IMR-90 (cell line): ENCODE results near the gene LMNTD2. TPM values are rescaled to one million over a fixed set of nuclear protein-coding genes. Genes with fewer than 3 reads are reported as not detected.

Experiments
- ATAC-seq: fragments of 200-7000 bp; cut with Tn5 transposase; 2 replicates; pipeline ENCODE4 v1.9.1; 2020; ENCODE audit warnings: low read depth, mild to moderate bottlenecking, moderate library complexity
- BruUV-seq: library from RNA; stranded (reverse); fragments of 400-500 nt; replicated peaks from 2 replicates; lab custom pipeline; 2021; lab: Mats Ljungman, UMichigan
- CTCF ChIA-PET: fragments of 300-600 bp; formaldehyde crosslinking; extraction: SDS; loops from one replicate; lab custom pipeline; 2021; ENCODE audit warnings: antibody characterized with exemption; lab: Yijun Ruan, JAX
- POLR2A ChIA-PET: fragments of 300-600 bp; sonication (Branson Sonifier 250); formaldehyde crosslinking; loops from one replicate; lab custom pipeline; 2022; ENCODE audit warnings: antibody characterized with exemption; ENCODE audit not compliant: unreplicated experiment; lab: Charles Lee
- DNase-seq: peaks from one replicate; pipeline ENCODE4 v3.0.0; 2013
- H2AFZ ChIP-seq: replicated peaks from 2 replicates; pipeline ENCODE3; 2013; ENCODE audit warnings: low read length, mild to moderate bottlenecking; ENCODE audit not compliant: poor library complexity
- H2AK5ac ChIP-seq: 2 replicates; pipeline ENCODE4 v1.6.1; 2013; ENCODE audit warnings: low read depth, low read length, inconsistent platforms
- H2AK9ac ChIP-seq: replicated peaks from 2 replicates; pipeline ENCODE3; 2013; ENCODE audit warnings: mild to moderate bottlenecking, low read depth, low read length, moderate library complexity; ENCODE audit not compliant: poor library complexity
- H2BK120ac ChIP-seq: 2 replicates; pipeline ENCODE4 v1.6.1; 2013; ENCODE audit warnings: low read depth, low read length, inconsistent platforms
- H2BK15ac ChIP-seq: 3 replicates; pipeline ENCODE4 v1.6.1; 2013; ENCODE audit warnings: low read depth, low read length, inconsistent platforms
- H2BK20ac ChIP-seq: 2 replicates; pipeline ENCODE4 v1.6.1; 2013; ENCODE audit warnings: low read depth, mild to moderate bottlenecking, inconsistent platforms, low read length, moderate library complexity
- H2BK5ac ChIP-seq: 2 replicates; pipeline ENCODE4 v1.6.1; 2013; ENCODE audit warnings: mild to moderate bottlenecking, low read depth, low read length, inconsistent platforms; ENCODE audit not compliant: poor library complexity, severe bottlenecking
- H3K14ac ChIP-seq: replicated peaks from 2 replicates; pipeline ENCODE4 v1.6.1; 2013; ENCODE audit warnings: low read depth, low read length, inconsistent platforms
- H3K18ac ChIP-seq: 2 replicates; pipeline ENCODE4 v1.6.1; 2013; ENCODE audit warnings: low read depth, low read length, control low read depth
- H3K23ac ChIP-seq: 2 replicates; pipeline ENCODE4 v1.6.1; 2013; ENCODE audit warnings: low read depth, low read length, inconsistent platforms
- H3K27ac ChIP-seq: 2 replicates; pipeline ENCODE4 v1.5.1; 2013; ENCODE audit warnings: mild to moderate bottlenecking, control low read depth, low read length; ENCODE audit not compliant: insufficient read depth
- H3K27me3 ChIP-seq: 2 replicates; pipeline ENCODE4 v1.6.1; 2013; ENCODE audit warnings: low read length; ENCODE audit not compliant: control insufficient read depth, insufficient read depth
- H3K36me3 ChIP-seq: 2 replicates; pipeline ENCODE4 v1.6.1; 2013; ENCODE audit warnings: low read length, mixed read lengths; ENCODE audit not compliant: control insufficient read depth, insufficient read depth
- H3K4ac ChIP-seq: 2 replicates; pipeline ENCODE4 v1.6.1; 2013; ENCODE audit warnings: low read depth, low read length, inconsistent platforms
- H3K4me1 ChIP-seq: 2 replicates; pipeline ENCODE4 v1.6.1; 2013; ENCODE audit warnings: low read length, mixed read lengths; ENCODE audit not compliant: control insufficient read depth, insufficient read depth
- H3K4me2 ChIP-seq: 2 replicates; pipeline ENCODE4 v1.6.1; 2013; ENCODE audit warnings: low read depth, mild to moderate bottlenecking, control low read depth, low read length, moderate library complexity
- H3K4me3 ChIP-seq: 2 replicates; pipeline ENCODE4 v1.5.1; 2013; ENCODE audit warnings: low read depth, mild to moderate bottlenecking, control low read depth, low read length, moderate library complexity; ENCODE audit not compliant: insufficient read depth
- H3K56ac ChIP-seq: 2 replicates; pipeline ENCODE4 v1.6.1; 2013; ENCODE audit warnings: low read length, inconsistent platforms; ENCODE audit not compliant: insufficient read depth; ENCODE audit errors: extremely low read depth
- H3K79me1 ChIP-seq, 2 experiments: 2 replicates each; pipeline ENCODE4 v1.6.1; 2013; ENCODE audit warnings: low read length in 2 of 2, inconsistent platforms in 1 of 2, low read depth in 1 of 2
- H3K9ac ChIP-seq: 2 replicates; pipeline ENCODE4 v1.6.1; 2013; ENCODE audit warnings: low read depth, low read length, control low read depth
- H3K9me1 ChIP-seq: 2 replicates; pipeline ENCODE4 v1.6.1; 2013; ENCODE audit warnings: low read length, inconsistent platforms; ENCODE audit not compliant: insufficient read depth
- H3K9me3 ChIP-seq: 2 replicates; pipeline ENCODE4 v1.6.1; 2013; ENCODE audit warnings: low read length; ENCODE audit not compliant: control insufficient read depth, insufficient read depth
- H4K20me1 ChIP-seq: 2 replicates; pipeline ENCODE4 v1.6.1; 2013; ENCODE audit warnings: low read length, inconsistent platforms; ENCODE audit not compliant: insufficient read depth
- H4K5ac ChIP-seq: 2 replicates; pipeline ENCODE4 v1.6.1; 2013; ENCODE audit warnings: mild to moderate bottlenecking, low read depth, low read length, control low read depth
- H4K8ac ChIP-seq, 2 experiments: 2 replicates each; pipeline ENCODE4 v1.6.1; 2013; ENCODE audit warnings: low read depth in 2 of 2, low read length in 2 of 2, control low read depth in 1 of 2, inconsistent platforms in 1 of 2
- H4K91ac ChIP-seq: 2 replicates; pipeline ENCODE4 v1.6.1; 2013; ENCODE audit warnings: low read depth, low read length, inconsistent platforms; ENCODE audit not compliant: insufficient read depth
- CEBPB ChIP-seq: IDR thresholded peaks from 2 replicates; pipeline ENCODE4 v1.6.1; 2012; ENCODE audit warnings: low read depth, low read length, improper control_type of control experiment
- CHD1 ChIP-seq: IDR thresholded peaks from 2 replicates; pipeline ENCODE4 v1.6.1; 2012; ENCODE audit warnings: low read depth, low read length, improper control_type of control experiment
- ELK1 ChIP-seq: fragments of 150-350 bp; IDR thresholded peaks from 2 replicates; pipeline ENCODE4 v1.6.1; 2016; ENCODE audit warnings: low read depth, mild to moderate bottlenecking, low read length, moderate library complexity, borderline replicate concordance
- FOS ChIP-seq: fragments of 150-350 bp; IDR thresholded peaks from 2 replicates; pipeline ENCODE4 v1.6.1; 2016; ENCODE audit warnings: low read depth, low read length
- MAFK ChIP-seq: IDR thresholded peaks from 2 replicates; pipeline ENCODE4 v1.6.1; 2012; ENCODE audit warnings: low read depth, low read length, improper control_type of control experiment
- NFE2L2 ChIP-seq: fragments of 150-350 bp; IDR thresholded peaks from 2 replicates; pipeline ENCODE4 v1.6.1; 2016; ENCODE audit warnings: low read depth, mild to moderate bottlenecking, low read length
- POLR2A ChIP-seq: IDR thresholded peaks from 2 replicates; pipeline ENCODE4 v1.6.1; 2012; ENCODE audit warnings: mild to moderate bottlenecking, low read depth, low read length
- RAD21 ChIP-seq: IDR thresholded peaks from 2 replicates; pipeline ENCODE4 v1.6.1; 2012; ENCODE audit warnings: low read length, improper control_type of control experiment
- RCOR1 ChIP-seq: IDR thresholded peaks from 2 replicates; pipeline ENCODE4 v1.6.1; 2012; ENCODE audit warnings: mild to moderate bottlenecking, low read length, improper control_type of control experiment; ENCODE audit not compliant: insufficient replicate concordance
- SMC3 ChIP-seq: fragments of 150-350 bp; IDR thresholded peaks from 2 replicates; pipeline ENCODE4 v1.6.1; 2016; ENCODE audit warnings: low read depth, mild to moderate bottlenecking, antibody characterized with exemption, low read length, moderate library complexity
- USF2 ChIP-seq: fragments of 150-350 bp; IDR thresholded peaks from 2 replicates; pipeline ENCODE4 v1.6.1; 2017; ENCODE audit warnings: mild to moderate bottlenecking, antibody characterized with exemption, low read length, low read depth
- WGBS, 2 experiments: methylation state at CpG; one replicate each; pipeline versions ENCODE4 v1.1.5 to v1.1.7; 2013; ENCODE audit warnings: missing lambda C conversion rate in 2 of 2; ENCODE audit not compliant: insufficient read length in 1 of 2; ENCODE audit errors: extremely low coverage in 2 of 2; 5-methylcytosine and 5-hydroxymethylcytosine counted together
- dilution Hi-C: fragments of 300-500 bp; cut with HindIII; formaldehyde crosslinking; loops from one replicate; pipeline ENCODE4 v1.14.3; 2018; ENCODE audit warnings: low sequenced_read_pairs; ENCODE audit not compliant: unreplicated experiment
- in situ Hi-C: fragments of 300-500 bp; cut with MboI; formaldehyde crosslinking; loops from 3 replicates; pipeline ENCODE4 v1.14.3; 2019; ENCODE audit warnings: low sequenced_read_pairs, inconsistent platforms, mixed read lengths
- intact Hi-C: fragments of 100-400 bp; cut with micrococcal nuclease; formaldehyde crosslinking; loops from 2 replicates; pipeline ENCODE4 v1.10.0; 2022
- polyA plus RNA-seq, 3 experiments: library from polyadenylated mRNA; depleted of rRNA; stranded (reverse); fragments of >200 nt; gene quantifications; 2 replicates each; pipeline ENCODE4 v1.2.3, GENCODE V29; 2012; ENCODE audit warnings: low replicate concordance in 1 of 3
- total RNA-seq: library from RNA; depleted of rRNA; stranded (reverse); fragments of >200 nt; gene quantifications from 2 replicates; pipeline ENCODE4 v1.2.3, GENCODE V29; 2012

Gene LMNTD2
- total and polyA plus RNA-seq, 2 of the 4 experiments (the other 2 are of a cell fraction): 0.18 to 1.3 TPM

- no peak overlapping the region for H3K14ac ChIP-seq
- intact Hi-C loops (no loop called here), in situ Hi-C loops (no loop called here), dilution Hi-C loops (no loop called here)
- H3K4me3 ChIP-seq: no peak overlapping the region
- no peak overlapping the region for H2BK20ac ChIP-seq
- H2BK15ac ChIP-seq: no peak overlapping the region
- H3K9me3 ChIP-seq: no peaks in the 10 kb centered on the region
- no peak overlapping the region for H3K56ac ChIP-seq
- H3K4me1 ChIP-seq: peaks cover 10% of the 10 kb centered on the region
- WGBS, 2 experiments: 91% methylated on average over 6 of the region's 20 CpGs; no CpG with 5 or more reads in 1 of the 2 experiments
- no peak overlapping the region for H4K8ac ChIP-seq
- no peak overlapping the region for H3K23ac ChIP-seq
- no TSS peak for BruUV-seq
- H3K27ac ChIP-seq: no peak overlapping the region
- no peak overlapping the region for H2AK5ac ChIP-seq
- H3K4ac ChIP-seq: no peak overlapping the region
- no peak for ATAC-seq
- ChIA-PET POLR2A (no interaction called here), CTCF (no interaction called here)
- H3K27me3 ChIP-seq: no peaks in the 10 kb centered on the region
- no peak overlapping the region for H4K5ac ChIP-seq
- peaks cover 1% of the 10 kb centered on the region; the same call in 1 of the 2 replicates for H3K36me3 ChIP-seq
- H3K9ac ChIP-seq: no peak overlapping the region
- DNase-seq: no peak
- H2BK120ac ChIP-seq: no peak overlapping the region
- H3K18ac ChIP-seq: no peak overlapping the region
- TF ChIP-seq NFE2L2: no peak
- TF ChIP-seq POLR2A: no peak
- no peak for TF ChIP-seq CHD1
- no peak for TF ChIP-seq FOS
- no peak for TF ChIP-seq RCOR1
- TF ChIP-seq CEBPB: no peak
- no peak for TF ChIP-seq MAFK
- no peak for TF ChIP-seq RAD21
- no peak for TF ChIP-seq USF2
- TF ChIP-seq SMC3: no peak
- no peak for TF ChIP-seq ELK1
- H4K20me1 ChIP-seq: no peaks in the 10 kb centered on the region
- H2BK5ac ChIP-seq: no peak overlapping the region
- no peak overlapping the region for H3K4me2 ChIP-seq
- no peak overlapping the region for H2AK9ac ChIP-seq
- H3K9me1 ChIP-seq: 0 out of 2 replicates have a peak, but pooled peaks cover 3% of the 10 kb centered on the region
- peaks cover 0 to 3% of the 10 kb centered on the region in 2 experiments; a peak in 1 of 4 replicates for H3K79me1 ChIP-seq
- no peak overlapping the region for H4K91ac ChIP-seq
- no peak overlapping the region for H2AFZ ChIP-seq
These were observed 19.1 kb downstream of the LMNTD2 start for GRCh38 chr11:541433-541885.
